Right renal pelvis (tissue), 4 donors: ENCODE results near the gene ANKRD44. TPM values are rescaled to one million over a fixed set of nuclear protein-coding genes. Genes with fewer than 3 reads are reported as not detected.

Experiments
- DNase-seq, 4 donors: peaks; one replicate each; pipeline ENCODE4 v3.0.0-alpha.2; 2013; ENCODE audit warnings: low read depth in 4 of 4, low spot score in 3 of 4, missing footprints in 1 of 4
- polyA plus RNA-seq, 4 donors: library from polyadenylated mRNA; unstranded; fragments of 120-200 nt; gene quantifications; one replicate each; pipeline ENCODE4 v1.2.1, GENCODE V29; 2013; ENCODE audit not compliant: insufficient read length in 4 of 4

The ANKRD44 gene
- polyA plus RNA-seq, 4 donors: 9.2 to 13.9 (median 10.7) TPM

DNA sequence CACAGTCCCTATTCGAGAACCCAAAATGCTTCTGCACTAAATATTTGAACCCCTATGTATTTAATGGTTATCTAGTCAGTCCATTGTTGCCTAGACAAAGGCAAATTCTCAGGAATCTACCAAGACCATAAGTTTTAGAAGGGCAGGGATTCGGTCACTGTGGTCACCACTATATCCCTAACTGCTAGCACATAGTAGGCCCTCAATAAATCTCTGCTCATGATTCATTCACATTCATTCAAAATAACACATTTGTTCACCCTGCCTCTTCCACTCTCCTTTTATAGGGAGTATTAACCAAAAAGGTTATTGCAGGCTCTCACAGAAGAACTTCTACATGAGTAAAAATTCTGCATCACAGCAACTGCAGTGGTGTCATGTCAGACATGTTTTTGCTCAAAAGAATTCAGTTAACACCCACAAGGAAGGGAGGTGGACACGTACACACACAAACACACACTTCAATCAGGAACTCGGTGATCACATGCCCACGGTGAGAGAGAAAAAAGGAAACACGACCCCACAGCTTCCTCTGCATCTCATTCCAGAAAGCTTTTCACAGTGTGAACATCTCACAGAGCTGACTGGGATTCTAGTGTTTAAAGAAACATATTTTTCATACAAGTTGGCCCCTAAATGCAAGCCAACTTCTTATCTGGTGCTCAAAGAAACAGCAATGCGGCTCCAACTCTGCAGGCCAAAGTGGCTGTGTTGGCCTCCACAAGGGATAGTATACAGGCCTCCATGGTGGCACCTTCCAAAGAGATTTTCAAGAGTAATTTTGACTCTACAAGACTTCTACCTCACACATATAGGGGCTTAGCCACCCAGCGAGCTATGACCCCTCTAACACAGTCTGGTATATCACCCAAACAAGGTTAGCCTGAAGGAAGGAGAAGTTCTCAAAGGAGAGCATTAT, 98.0 kb downstream of the ANKRD44 start:
- no peak for DNase-seq

DNA sequence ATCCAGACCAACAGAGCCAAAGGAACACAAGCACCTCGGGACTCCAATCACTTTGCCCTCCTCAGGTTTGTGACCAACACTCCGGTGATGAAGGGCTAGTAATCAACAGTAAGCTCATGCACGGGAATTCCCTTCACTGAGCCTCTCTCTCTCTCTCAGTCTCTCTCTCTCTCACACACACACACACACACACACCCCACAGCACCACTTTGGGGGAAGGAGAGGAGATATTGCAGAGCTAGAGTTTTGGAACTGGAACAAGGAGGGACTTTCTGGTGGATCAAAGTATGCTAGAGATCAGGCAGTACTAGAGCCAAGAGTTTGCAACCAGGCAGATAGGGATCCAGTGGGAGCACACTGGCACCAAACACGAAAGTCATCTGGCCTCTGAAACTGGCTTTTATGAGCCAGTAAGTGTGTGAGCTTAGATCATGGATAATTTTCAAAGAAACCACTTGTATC, 98.7 kb downstream of the ANKRD44 start:
- no peak for DNase-seq

- no peak for DNase-seq
Measured at GRCh38 chr2:197210430-197210829, 100.2 kb downstream of the ANKRD44 start.

DNA sequence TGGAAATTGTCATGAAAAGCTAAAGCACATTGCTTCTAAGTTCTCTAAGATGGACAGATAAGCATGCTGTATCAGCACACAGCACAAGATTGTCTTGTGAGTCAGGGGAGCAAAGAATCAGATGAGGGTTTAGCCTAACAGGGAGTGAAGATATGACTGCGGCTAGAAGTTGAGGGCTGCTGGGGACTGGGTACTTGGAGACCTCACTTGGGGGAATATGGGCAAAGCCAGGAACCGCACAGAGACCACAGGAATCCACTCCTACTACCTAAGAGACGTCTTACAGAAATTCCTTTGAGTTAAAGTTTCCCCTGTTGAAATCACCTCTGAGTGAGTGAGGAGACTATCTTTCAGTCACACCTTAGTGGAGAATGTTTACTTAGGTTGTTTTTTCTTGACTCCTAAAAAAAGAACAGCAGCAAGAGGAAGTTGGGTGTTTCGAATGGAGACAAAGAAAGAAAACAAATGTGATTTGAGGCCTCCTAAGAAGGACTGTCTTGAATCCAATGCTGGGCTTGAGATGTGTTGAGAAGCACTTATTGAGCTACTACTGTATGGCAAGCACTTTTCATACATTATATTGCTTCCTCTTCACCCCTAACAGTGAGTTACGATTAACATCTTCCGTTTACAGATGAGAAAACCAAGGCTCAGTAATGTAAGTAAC, 100.7 kb downstream of the ANKRD44 start:
- no peak for DNase-seq

- no peak for DNase-seq
Measured at GRCh38 chr2:197209246-197209645, 101.3 kb downstream of the ANKRD44 start.

- DNase-seq: no peak
Measured at GRCh38 chr2:197208841-197209240, 101.7 kb downstream of the ANKRD44 start.

DNA sequence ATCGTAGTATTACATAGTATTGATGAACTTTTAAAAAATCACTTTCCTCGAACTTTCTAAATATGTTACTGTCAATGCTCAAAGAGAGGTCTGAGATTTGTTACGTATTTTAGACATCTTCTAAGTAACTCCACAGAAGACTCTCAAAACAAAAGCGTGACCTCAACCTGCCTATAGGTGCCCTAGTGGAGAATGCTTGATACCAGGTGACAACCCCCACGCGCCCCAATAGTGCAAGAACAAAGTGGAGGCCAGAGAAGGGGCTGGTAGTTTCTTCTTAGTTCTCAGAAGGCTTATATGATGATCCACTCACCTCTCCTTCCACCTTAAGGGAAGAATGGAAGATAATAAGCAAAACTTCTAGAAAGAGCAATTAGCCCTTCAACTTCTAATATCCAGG, 102.6 kb downstream of the ANKRD44 start:
- no peak for DNase-seq

- DNase-seq: no peak
Measured at GRCh38 chr2:197207598-197207997, 103.0 kb downstream of the ANKRD44 start.

DNA sequence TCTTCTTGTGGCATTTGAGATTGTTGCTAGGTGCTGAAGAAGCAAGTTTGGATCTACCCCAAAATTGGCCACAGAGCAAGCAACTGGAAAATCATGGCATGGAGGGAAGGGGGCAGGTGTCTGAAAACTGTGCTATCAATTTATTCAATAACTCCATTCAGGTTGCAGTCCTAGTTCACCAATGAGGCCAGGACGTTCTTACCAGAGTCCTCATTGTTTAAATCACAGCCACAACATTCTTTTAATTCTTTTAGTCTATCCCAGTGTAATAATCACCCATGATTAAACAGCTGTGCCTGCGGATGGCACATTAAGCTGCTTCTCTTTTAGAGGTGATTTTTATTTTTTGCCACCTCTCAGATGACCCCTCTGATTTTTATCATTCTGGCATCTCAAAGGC, 103.5 kb downstream of the ANKRD44 start:
- no peak for DNase-seq

DNA sequence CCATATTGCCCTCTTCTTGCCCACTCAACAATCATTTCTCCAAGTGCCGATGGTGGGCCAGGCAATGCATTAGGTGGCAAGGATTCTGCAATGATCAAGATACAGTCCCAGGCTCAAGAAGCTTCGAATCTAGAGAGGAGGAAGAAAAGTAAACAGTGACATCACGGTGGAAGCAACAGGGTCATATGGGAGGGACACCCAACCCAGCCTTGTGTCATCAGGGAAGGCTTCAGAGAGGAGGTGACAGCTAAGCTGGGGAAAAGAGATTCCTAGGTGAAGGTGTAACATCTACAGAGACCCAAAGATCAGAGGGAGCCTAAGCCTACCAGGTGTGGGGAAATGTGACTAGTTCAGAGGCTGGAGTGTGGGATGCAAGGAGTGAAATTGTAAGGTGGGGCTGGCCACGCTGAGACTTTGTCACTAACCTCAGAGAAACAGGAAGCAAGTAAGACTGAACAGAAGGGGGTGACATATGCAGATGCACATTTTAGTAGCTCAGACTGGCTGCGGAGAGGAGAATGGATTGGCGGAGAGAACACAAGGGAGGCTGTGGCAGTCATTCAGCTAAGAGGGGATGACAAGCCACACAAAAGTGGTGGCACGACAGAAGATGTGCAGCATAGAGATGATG, 104.9 kb downstream of the ANKRD44 start:
- no peak for DNase-seq

- DNase-seq: no peak
Measured at GRCh38 chr2:197204519-197205250, 105.9 kb downstream of the ANKRD44 start.

- no peak for DNase-seq
Measured at GRCh38 chr2:197201874-197202273, 108.7 kb downstream of the ANKRD44 start.

DNA sequence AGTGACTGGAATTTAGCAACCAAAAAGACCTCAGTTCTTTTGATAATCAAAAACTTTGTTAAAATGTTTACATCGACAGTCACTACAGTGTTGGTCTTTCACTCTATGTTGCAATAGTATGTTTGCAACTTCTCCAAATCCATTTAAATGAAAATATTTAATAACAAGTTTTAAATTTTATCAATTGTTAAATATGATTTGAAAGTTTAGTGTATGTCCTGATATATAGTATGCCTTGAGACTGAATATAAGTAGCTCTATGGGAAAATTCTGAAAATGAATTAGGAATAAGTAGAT, 109.9 kb downstream of the ANKRD44 start:
- DNase-seq: no peak

GRCh38 chr2:197200051-197200761, 110.4 kb downstream of the ANKRD44 start:
- DNase-seq: no peak

GRCh38 chr2:197198890-197199289, 111.7 kb downstream of the ANKRD44 start:
- DNase-seq: no peak

DNA sequence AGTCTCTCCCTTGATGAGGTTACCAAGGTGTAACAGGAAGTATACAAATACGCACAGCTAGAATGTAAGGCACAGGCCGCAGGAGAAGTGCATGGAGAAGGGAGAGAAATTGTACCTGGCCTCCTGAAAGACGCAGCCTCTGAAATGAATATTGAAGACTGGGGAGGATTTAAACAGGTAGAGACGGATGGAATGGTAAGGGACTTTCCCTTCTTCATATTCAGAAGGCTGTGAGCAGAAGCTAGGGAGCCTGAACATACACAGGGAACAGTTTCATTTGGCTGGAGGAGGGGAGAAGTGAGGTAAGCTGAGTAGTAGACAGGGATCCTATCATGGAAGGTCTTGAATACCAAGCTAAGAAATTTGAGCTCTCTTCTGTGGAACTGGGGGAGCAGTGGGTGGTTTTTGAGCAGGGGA, 112.7 kb downstream of the ANKRD44 start:
- no peak for DNase-seq

- no peak for DNase-seq
Measured at GRCh38 chr2:197196541-197197180, 113.9 kb downstream of the ANKRD44 start.

DNA sequence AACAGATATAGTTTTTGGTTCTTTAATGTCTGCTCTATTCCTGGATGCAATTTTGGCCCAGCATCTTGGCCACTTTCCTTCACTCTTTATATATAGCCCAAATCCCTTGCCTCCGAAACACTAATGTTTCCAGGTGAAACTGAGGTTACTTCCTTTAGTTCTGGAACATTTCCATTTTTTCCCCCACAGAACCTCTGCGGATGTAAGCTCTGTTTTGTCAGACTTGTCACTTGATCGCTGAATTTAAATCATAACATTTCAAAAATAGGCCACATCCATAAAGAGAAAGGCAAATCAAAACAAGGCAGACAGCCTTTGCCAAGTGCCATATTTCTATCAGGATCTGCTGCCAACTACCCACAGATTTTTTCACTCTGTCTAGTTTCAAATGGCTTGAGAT, 115.1 kb downstream of the ANKRD44 start:
- DNase-seq: no peak

GRCh38 chr2:197191940-197192322, 118.6 kb downstream of the ANKRD44 start:
- no peak for DNase-seq
